MM.1S (cell line): ENCODE data around the gene NELL2.

ENCODE experiments used
- DNase-seq: peaks from one replicate; pipeline ENCODE4 v3.0.0-alpha.2; 2015
- H2AFZ ChIP-seq: fragments of 300-600 bp; sonication (generic); 2 replicates; pipeline ENCODE4 v1.6.0; 2016; ENCODE audit warnings: antibody characterized with exemption, low read length
- H3F3A ChIP-seq: fragments of 300-600 bp; sonication (generic); 2 replicates; pipeline ENCODE4 v1.6.1; 2016; ENCODE audit warnings: mild to moderate bottlenecking, antibody characterized with exemption, low read length, moderate library complexity, mixed read lengths; ENCODE audit not compliant: insufficient read depth
- H3K27ac ChIP-seq: fragments of 300-600 bp; sonication (generic); 2 replicates; pipeline ENCODE4 v1.5.1; 2016; ENCODE audit warnings: mild to moderate bottlenecking, low read length
- H3K27me3 ChIP-seq: fragments of 300-600 bp; sonication (generic); replicated peaks from 2 replicates; pipeline ENCODE4 v1.6.0; 2016; ENCODE audit warnings: low read length; ENCODE audit not compliant: insufficient read depth
- H3K36me3 ChIP-seq: fragments of 300-600 bp; sonication (generic); replicated peaks from 2 replicates; pipeline ENCODE4 v1.6.1; 2016; ENCODE audit warnings: mild to moderate bottlenecking, low read length, mixed read lengths; ENCODE audit not compliant: insufficient read depth
- H3K4me1 ChIP-seq: fragments of 300-600 bp; sonication (generic); 2 replicates; pipeline ENCODE4 v1.6.1; 2016; ENCODE audit warnings: low read length, mixed read lengths
- H3K4me2 ChIP-seq: fragments of 300-600 bp; sonication (generic); 2 replicates; pipeline ENCODE4 v1.6.0; 2016; ENCODE audit warnings: low read depth, low read length
- H3K4me3 ChIP-seq: fragments of 300-600 bp; sonication (generic); 2 replicates; pipeline ENCODE4 v1.5.1; 2016; ENCODE audit warnings: low read length, mixed read lengths
- H3K79me2 ChIP-seq: fragments of 300-600 bp; sonication (generic); 2 replicates; pipeline ENCODE4 v1.6.1; 2016; ENCODE audit warnings: mixed run types, low read length, mixed read lengths
- H3K9ac ChIP-seq: fragments of 300-600 bp; sonication (generic); 2 replicates; pipeline ENCODE4 v1.6.1; 2016; ENCODE audit warnings: low read length, mixed read lengths
- H3K9me2 ChIP-seq: fragments of 300-600 bp; sonication (generic); replicated peaks from 2 replicates; pipeline ENCODE4 v1.6.1; 2016; ENCODE audit warnings: mild to moderate bottlenecking, low read length, mixed read lengths; ENCODE audit not compliant: insufficient read depth
- H3K9me3 ChIP-seq: fragments of 300-600 bp; sonication (generic); replicated peaks from 2 replicates; pipeline ENCODE4 v1.6.1; 2016; ENCODE audit warnings: mild to moderate bottlenecking, low read length, mixed read lengths; ENCODE audit not compliant: insufficient read depth
- H4K20me1 ChIP-seq: fragments of 300-600 bp; sonication (generic); 2 replicates; pipeline ENCODE4 v1.6.1; 2016; ENCODE audit warnings: mild to moderate bottlenecking, low read length, moderate library complexity, mixed read lengths; ENCODE audit not compliant: insufficient read depth
- CTCF ChIP-seq: fragments of 300-600 bp; sonication (generic); IDR thresholded peaks from 2 replicates; pipeline ENCODE4 v1.5.1; 2016; ENCODE audit warnings: antibody characterized with exemption, low read length, mixed read lengths
- EZH2 ChIP-seq: fragments of 300-600 bp; sonication (generic); optimal IDR thresholded peaks from 2 replicates; pipeline ENCODE3; 2017; ENCODE audit warnings: low read depth, mild to moderate bottlenecking, antibody characterized with exemption, low read length, mixed read lengths
- EZH2phosphoT487 ChIP-seq: fragments of 300-600 bp; sonication (generic); IDR thresholded peaks from 2 replicates; pipeline ENCODE4 v1.6.1; 2018; ENCODE audit warnings: antibody characterized with exemption, low read length

Gene NELL2

GRCh38 chr12:44476683-44477082 lies 399.4 kb downstream of the NELL2 start:
- no peak overlapping the region for H2AFZ ChIP-seq
- no peaks in the 10 kb centered on the region for H3K9me2 ChIP-seq
- no peaks in the 10 kb centered on the region for H3K36me3 ChIP-seq
- TF ChIP-seq EZH2 (no peak), EZH2phosphoT487 (no peak), CTCF (no peak)
- H3K9ac ChIP-seq: no peak overlapping the region
- no peaks in the 10 kb centered on the region for H3F3A ChIP-seq
- no peaks in the 10 kb centered on the region for H3K27me3 ChIP-seq
- no peaks in the 10 kb centered on the region for H3K9me3 ChIP-seq
- DNase-seq: no peak
- H3K4me1 ChIP-seq: no peaks in the 10 kb centered on the region
- no peak overlapping the region for H3K4me2 ChIP-seq
- no peak overlapping the region for H3K27ac ChIP-seq
- H3K79me2 ChIP-seq: no peaks in the 10 kb centered on the region
- H3K4me3 ChIP-seq: no peak overlapping the region
- no peaks in the 10 kb centered on the region for H4K20me1 ChIP-seq

- no peak overlapping the region for H2AFZ ChIP-seq
- DNase-seq: no peak
- no peaks in the 10 kb centered on the region for H3K27me3 ChIP-seq
- H3K9me3 ChIP-seq: no peaks in the 10 kb centered on the region
- no peaks in the 10 kb centered on the region for H4K20me1 ChIP-seq
- no peak overlapping the region for H3K9ac ChIP-seq
- no peaks in the 10 kb centered on the region for H3F3A ChIP-seq
- no peak overlapping the region for H3K4me2 ChIP-seq
- no peaks in the 10 kb centered on the region for H3K36me3 ChIP-seq
- no peaks in the 10 kb centered on the region for H3K9me2 ChIP-seq
- no peak overlapping the region for H3K4me3 ChIP-seq
- no peak overlapping the region for H3K27ac ChIP-seq
- H3K4me1 ChIP-seq: no peaks in the 10 kb centered on the region
- no peak for TF ChIP-seq EZH2phosphoT487
- TF ChIP-seq CTCF: peak; percentile 15; the same call in 1 of the 2 replicates
- no peak for TF ChIP-seq EZH2
- H3K79me2 ChIP-seq: no peaks in the 10 kb centered on the region
These were observed 411.0 kb downstream of the NELL2 start for GRCh38 chr12:44465139-44465538.

- H3K4me2 ChIP-seq: no peak overlapping the region
- H3K9me3 ChIP-seq: no peaks in the 10 kb centered on the region
- no peaks in the 10 kb centered on the region for H4K20me1 ChIP-seq
- no peak overlapping the region for H3K27ac ChIP-seq
- no peak for DNase-seq
- H3K4me1 ChIP-seq: no peaks in the 10 kb centered on the region
- H3K27me3 ChIP-seq: no peaks in the 10 kb centered on the region
- no peaks in the 10 kb centered on the region for H3K36me3 ChIP-seq
- H2AFZ ChIP-seq: no peak overlapping the region
- H3K4me3 ChIP-seq: no peak overlapping the region
- H3F3A ChIP-seq: no peaks in the 10 kb centered on the region
- H3K9me2 ChIP-seq: no peaks in the 10 kb centered on the region
- no peak overlapping the region for H3K9ac ChIP-seq
- H3K79me2 ChIP-seq: no peaks in the 10 kb centered on the region
- no peak for TF ChIP-seq EZH2
- TF ChIP-seq CTCF: no peak
- no peak for TF ChIP-seq EZH2phosphoT487
These were observed 411.9 kb downstream of the NELL2 start for GRCh38 chr12:44464180-44464579.
